ENCODE data around the gene COX7B2.

COX7B2 gene

DNA sequence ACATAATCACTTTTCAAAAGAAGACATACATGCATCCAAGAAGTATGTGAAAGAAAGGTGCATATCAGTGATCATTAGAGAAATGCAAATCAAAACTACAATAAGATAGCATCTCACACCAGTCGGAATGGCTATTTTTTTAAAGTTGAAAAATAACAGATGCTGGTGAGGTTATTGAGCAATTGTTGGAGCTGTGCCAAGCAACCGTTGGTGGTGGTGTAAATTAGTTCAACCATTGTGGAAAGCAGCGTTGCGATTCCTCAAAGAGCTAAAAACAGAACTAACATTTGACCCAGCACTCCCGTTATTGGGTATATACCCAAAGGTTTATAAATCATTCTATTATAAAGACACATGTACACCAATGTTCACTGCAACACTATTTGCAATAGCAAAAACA lies 14.2 kb downstream of the COX7B2 start:
- Histone ChIP-seq H3K4me1 (ENCODE audit: insufficient read depth, low read length, severe bottlenecking) (no peaks in the 10 kb centered on the region), H3K4me2 (ENCODE audit: low read length) (no peak overlapping the region), H3K9ac (ENCODE audit: low read length) (no peak overlapping the region), H3K9me2 (ENCODE audit: low read depth, low read length) (no peaks in the 10 kb centered on the region), H3K27ac (ENCODE audit: low read depth, low read length, poor library complexity, severe bottlenecking) (no peak overlapping the region), H3K36me3 (ENCODE audit: insufficient read depth, low read length) (no peaks in the 10 kb centered on the region), H3K4me3 (ENCODE audit: low read depth, low read length, poor library complexity, severe bottlenecking) (no peak overlapping the region), H3F3A (ENCODE audit: insufficient read depth, low read length) (no peaks in the 10 kb centered on the region), H3K27me3 (ENCODE audit: insufficient read depth, low read length) (no peaks in the 10 kb centered on the region), H2AFZ (ENCODE audit: low read length) (no peak overlapping the region), H4K20me1 (ENCODE audit: insufficient read depth, low read length) (no peaks in the 10 kb centered on the region), H3K79me2 (ENCODE audit: insufficient read depth, low read length) (no peaks in the 10 kb centered on the region), H3K9me3 (ENCODE audit: low read length) (no peaks in the 10 kb centered on the region)
- TF ChIP-seq, protein P1, sequence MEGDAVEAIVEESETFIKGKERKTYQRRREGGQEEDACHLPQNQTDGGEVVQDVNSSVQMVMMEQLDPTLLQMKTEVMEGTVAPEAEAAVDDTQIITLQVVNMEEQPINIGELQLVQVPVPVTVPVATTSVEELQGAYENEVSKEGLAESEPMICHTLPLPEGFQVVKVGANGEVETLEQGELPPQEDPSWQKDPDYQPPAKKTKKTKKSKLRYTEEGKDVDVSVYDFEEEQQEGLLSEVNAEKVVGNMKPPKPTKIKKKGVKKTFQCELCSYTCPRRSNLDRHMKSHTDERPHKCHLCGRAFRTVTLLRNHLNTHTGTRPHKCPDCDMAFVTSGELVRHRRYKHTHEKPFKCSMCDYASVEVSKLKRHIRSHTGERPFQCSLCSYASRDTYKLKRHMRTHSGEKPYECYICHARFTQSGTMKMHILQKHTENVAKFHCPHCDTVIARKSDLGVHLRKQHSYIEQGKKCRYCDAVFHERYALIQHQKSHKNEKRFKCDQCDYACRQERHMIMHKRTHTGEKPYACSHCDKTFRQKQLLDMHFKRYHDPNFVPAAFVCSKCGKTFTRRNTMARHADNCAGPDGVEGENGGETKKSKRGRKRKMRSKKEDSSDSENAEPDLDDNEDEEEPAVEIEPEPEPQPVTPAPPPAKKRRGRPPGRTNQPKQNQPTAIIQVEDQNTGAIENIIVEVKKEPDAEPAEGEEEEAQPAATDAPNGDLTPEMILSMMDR (IDR thresholded peaks at IDR 0.05; ENCODE audit: low read length): no peak
- TF ChIP-seq EZH2 (IDR thresholded peaks at IDR 0.05; ENCODE audit: borderline replicate concordance, low read length): no peak

DNA sequence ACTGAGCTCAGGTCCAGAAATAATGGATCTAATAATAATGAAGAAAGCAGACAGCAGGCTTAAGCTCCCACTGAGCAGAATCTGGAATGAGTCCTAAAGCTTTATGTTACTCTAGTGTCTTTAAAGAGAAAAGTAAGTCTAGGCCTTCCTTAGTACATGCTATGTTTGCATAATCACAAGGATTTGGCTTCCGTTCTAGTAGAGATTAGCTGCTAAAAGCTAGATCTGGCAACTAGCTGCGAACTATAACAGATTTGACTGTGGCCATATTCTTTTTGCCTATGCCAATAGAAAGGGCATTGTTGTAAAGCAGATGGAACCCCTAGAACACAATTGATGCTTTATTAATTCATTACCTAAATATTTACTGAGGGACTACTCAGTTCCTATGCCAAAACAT lies 19.0 kb downstream of the COX7B2 start:
- no peak overlapping the region for H3K9ac ChIP-seq (ENCODE audit: low read length)
- no peak overlapping the region for H3K4me2 ChIP-seq (ENCODE audit: low read length)
- TF ChIP-seq EZH2 (IDR thresholded peaks at IDR 0.05; ENCODE audit: borderline replicate concordance, low read length): no peak
- TF ChIP-seq, protein P1 (IDR thresholded peaks at IDR 0.05; ENCODE audit: low read length): no peak
- no peaks in the 10 kb centered on the region for H3K9me3 ChIP-seq (ENCODE audit: low read length)
- H3K27ac ChIP-seq (ENCODE audit: low read depth, low read length, poor library complexity, severe bottlenecking): no peak overlapping the region
- H2AFZ ChIP-seq (ENCODE audit: low read length): no peak overlapping the region
- H3K4me1 ChIP-seq (ENCODE audit: insufficient read depth, low read length, severe bottlenecking): no peaks in the 10 kb centered on the region
- no peaks in the 10 kb centered on the region for H3K79me2 ChIP-seq (ENCODE audit: insufficient read depth, low read length)
- H4K20me1 ChIP-seq (ENCODE audit: insufficient read depth, low read length): no peaks in the 10 kb centered on the region
- no peaks in the 10 kb centered on the region for H3K27me3 ChIP-seq (ENCODE audit: insufficient read depth, low read length)
- H3F3A ChIP-seq (ENCODE audit: insufficient read depth, low read length): no peaks in the 10 kb centered on the region
- H3K4me3 ChIP-seq (ENCODE audit: low read depth, low read length, poor library complexity, severe bottlenecking): no peak overlapping the region
- no peaks in the 10 kb centered on the region for H3K9me2 ChIP-seq (ENCODE audit: low read depth, low read length)
- no peaks in the 10 kb centered on the region for H3K36me3 ChIP-seq (ENCODE audit: insufficient read depth, low read length)

DNA sequence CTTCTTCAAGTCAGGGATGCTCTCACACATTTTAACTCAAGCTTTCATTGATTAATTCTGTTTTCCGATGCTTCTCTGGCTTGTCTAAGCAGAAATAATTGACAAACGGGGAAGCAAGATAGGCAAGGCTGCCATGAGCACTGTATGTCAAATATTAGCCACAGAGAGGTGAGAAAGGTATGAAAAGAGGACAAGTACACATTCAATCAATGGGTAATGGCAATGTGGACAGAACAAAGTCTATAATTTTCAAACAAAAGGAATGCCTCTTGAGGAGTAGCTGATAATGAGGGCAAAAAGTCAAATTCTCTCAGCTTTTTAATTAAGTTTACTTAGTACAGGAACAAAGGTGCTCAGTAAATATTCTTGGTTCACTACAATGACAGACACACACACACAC lies 19.6 kb downstream of the COX7B2 start:
- Histone ChIP-seq H3K4me3 (ENCODE audit: low read depth, low read length, poor library complexity, severe bottlenecking) (no peak overlapping the region), H3K9me2 (ENCODE audit: low read depth, low read length) (no peaks in the 10 kb centered on the region), H3K27me3 (ENCODE audit: insufficient read depth, low read length) (no peaks in the 10 kb centered on the region), H3K4me1 (ENCODE audit: insufficient read depth, low read length, severe bottlenecking) (no peaks in the 10 kb centered on the region), H3K36me3 (ENCODE audit: insufficient read depth, low read length) (no peaks in the 10 kb centered on the region), H2AFZ (ENCODE audit: low read length) (no peak overlapping the region), H3K79me2 (ENCODE audit: insufficient read depth, low read length) (no peaks in the 10 kb centered on the region), H4K20me1 (ENCODE audit: insufficient read depth, low read length) (no peaks in the 10 kb centered on the region), H3F3A (ENCODE audit: insufficient read depth, low read length) (no peaks in the 10 kb centered on the region), H3K27ac (ENCODE audit: low read depth, low read length, poor library complexity, severe bottlenecking) (no peak overlapping the region), H3K4me2 (ENCODE audit: low read length) (no peak overlapping the region), H3K9me3 (ENCODE audit: low read length) (no peaks in the 10 kb centered on the region), H3K9ac (ENCODE audit: low read length) (no peak overlapping the region)
- TF ChIP-seq EZH2 (IDR thresholded peaks at IDR 0.05; ENCODE audit: borderline replicate concordance, low read length): no peak
- TF ChIP-seq, protein P1 (IDR thresholded peaks at IDR 0.05; ENCODE audit: low read length): no peak
